Tibial artery (tissue), 4 donors: ENCODE data around the gene PTPRD.
A peak's percentile ranks its signal among the peaks of the same experiment; 100 is the strongest.

Experiments used
- DNase-seq, 2 donors: peaks; one replicate each; pipeline ENCODE4 v3.0.0-alpha.2; 2019
- H3K27ac ChIP-seq, 2 donors: fragments of 200-600 bp; sonication (generic) in 1 of 2; 1 replicate in 1 of 2; 2 replicates in 1 of 2; pipeline ENCODE4 v1.5.1; 2018 to 2019; ENCODE audit warnings: mild to moderate bottlenecking in 1 of 2
- H3K27me3 ChIP-seq, 2 donors: fragments of 200-600 bp; sonication (generic) in 1 of 2; one replicate each; pipeline versions ENCODE4 v1.5.1 to v1.6.0; 2016 to 2019
- H3K36me3 ChIP-seq, 3 donors: fragments of 200-600 bp; sonication (generic) in 2 of 3; one replicate each; pipeline ENCODE4 v1.5.1; 2016 to 2019; ENCODE audit warnings: mild to moderate bottlenecking in 2 of 3
- H3K4me1 ChIP-seq, 4 donors: fragments of 200-600 bp; sonication (generic) in 2 of 4; 1 replicate in 3 of 4; 2 replicates in 1 of 4; pipeline ENCODE4 v1.5.1; 2016 to 2019
- H3K4me3 ChIP-seq, 2 donors: fragments of 200-600 bp; sonication (generic) in 1 of 2; 1 replicate in 1 of 2; 2 replicates in 1 of 2; pipeline ENCODE4 v1.5.1; 2018 to 2019; ENCODE audit warnings: mild to moderate bottlenecking in 2 of 2
- H3K9me3 ChIP-seq, 3 donors: fragments of 200-600 bp; sonication (generic) in 1 of 3; one replicate each; pipeline ENCODE4 v1.5.1; 2016 to 2019
- intact Hi-C: fragments of 100-400 bp; cut with DNase I; formaldehyde crosslinking; loops from one replicate; pipeline ENCODE4 v1.15.0; 2023; ENCODE audit warnings: low total_unique reads
- TF ChIP-seq, protein P1 (sequence below), 2 experiments: fragments of 200-600 bp in 1 of 2; fragments of 450-650 bp in 1 of 2; IDR thresholded peaks; one replicate each; pipeline ENCODE4 v1.5.1; 2017 to 2019; ENCODE audit warnings: antibody characterized with exemption in 2 of 2, mild to moderate bottlenecking in 1 of 2, moderate library complexity in 1 of 2

PTPRD gene

DNA sequence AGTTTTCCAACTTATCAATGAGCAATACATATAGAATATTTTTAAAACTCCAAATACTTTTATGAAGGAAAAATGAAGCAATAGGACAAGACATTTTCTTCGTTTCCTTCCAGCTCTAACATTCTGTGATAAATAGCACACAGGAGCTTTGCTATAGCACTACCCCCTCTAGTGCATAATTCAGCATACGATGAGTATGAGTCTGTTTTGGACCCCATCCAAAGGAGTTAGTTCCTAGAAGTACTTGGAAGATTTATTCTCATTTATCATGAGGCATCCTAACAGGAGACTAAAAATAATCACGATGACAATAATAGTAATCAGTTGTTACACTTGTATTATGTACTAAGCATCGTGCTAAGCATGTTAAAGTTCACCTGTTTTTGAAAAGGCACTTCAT, 1751.9 kb downstream of the PTPRD start:
- TF ChIP-seq, protein P1, sequence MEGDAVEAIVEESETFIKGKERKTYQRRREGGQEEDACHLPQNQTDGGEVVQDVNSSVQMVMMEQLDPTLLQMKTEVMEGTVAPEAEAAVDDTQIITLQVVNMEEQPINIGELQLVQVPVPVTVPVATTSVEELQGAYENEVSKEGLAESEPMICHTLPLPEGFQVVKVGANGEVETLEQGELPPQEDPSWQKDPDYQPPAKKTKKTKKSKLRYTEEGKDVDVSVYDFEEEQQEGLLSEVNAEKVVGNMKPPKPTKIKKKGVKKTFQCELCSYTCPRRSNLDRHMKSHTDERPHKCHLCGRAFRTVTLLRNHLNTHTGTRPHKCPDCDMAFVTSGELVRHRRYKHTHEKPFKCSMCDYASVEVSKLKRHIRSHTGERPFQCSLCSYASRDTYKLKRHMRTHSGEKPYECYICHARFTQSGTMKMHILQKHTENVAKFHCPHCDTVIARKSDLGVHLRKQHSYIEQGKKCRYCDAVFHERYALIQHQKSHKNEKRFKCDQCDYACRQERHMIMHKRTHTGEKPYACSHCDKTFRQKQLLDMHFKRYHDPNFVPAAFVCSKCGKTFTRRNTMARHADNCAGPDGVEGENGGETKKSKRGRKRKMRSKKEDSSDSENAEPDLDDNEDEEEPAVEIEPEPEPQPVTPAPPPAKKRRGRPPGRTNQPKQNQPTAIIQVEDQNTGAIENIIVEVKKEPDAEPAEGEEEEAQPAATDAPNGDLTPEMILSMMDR (IDR thresholded peaks at IDR 0.05) = no peak
- Histone ChIP-seq H3K27ac (no peak overlapping the region), H3K36me3 (no peaks in the 10 kb centered on the region), H3K9me3 (no peaks in the 10 kb centered on the region), H3K27me3 (no peaks in the 10 kb centered on the region), H3K4me1 (peaks cover 0 to 34% (median 24%) of the 10 kb centered on the region in 4 donors), H3K4me3 (no peak overlapping the region)
- intact Hi-C loops = no loop called here
- DNase-seq = no peak

DNA sequence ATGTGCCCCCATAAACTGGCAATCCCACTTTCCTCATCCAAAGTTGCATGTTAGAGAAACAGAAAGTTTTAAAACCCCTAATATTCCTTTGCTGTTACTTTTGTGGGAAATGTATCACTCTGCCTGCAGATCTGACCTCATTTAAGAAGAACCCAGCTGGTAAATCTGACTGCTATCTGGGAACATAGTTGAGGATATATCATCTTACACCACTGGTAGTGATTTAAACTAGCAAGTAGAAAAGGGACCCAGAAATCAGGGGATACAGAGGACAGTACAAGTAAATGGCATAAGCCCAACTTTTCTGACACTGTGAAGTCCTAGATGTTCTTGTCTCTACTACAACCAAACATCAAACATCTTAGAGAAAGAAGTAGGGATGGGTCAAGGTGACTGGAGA, 1752.7 kb downstream of the PTPRD start:
- TF ChIP-seq, protein P1 (IDR thresholded peaks at IDR 0.05) = no peak
- Histone ChIP-seq H3K27ac (no peak overlapping the region), H3K4me3 (no peak overlapping the region), H3K4me1 (peaks cover 0 to 34% (median 24%) of the 10 kb centered on the region in 4 donors), H3K9me3 (no peaks in the 10 kb centered on the region), H3K27me3 (no peaks in the 10 kb centered on the region), H3K36me3 (no peaks in the 10 kb centered on the region)
- intact Hi-C loops = no loop called here
- no peak for DNase-seq

DNA sequence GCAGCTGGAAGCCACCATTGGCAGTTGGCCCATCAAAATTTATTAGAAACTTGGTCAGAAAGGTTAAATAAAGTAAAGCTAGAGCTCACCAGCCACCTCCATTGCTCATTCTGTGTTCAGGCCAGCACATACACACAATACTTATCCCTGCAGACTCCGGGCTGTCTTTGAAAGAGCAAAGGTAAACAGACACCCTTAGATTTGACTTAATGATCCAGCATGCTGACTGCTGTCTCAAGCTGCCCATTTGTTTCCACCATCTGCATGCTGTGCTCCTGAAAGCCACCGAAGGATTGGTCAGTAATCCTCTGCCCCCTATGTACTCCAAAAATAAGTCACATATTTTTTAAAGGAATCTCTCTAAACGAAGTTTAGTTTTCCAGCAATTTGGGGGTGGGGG, 1753.4 kb downstream of the PTPRD start:
- Histone ChIP-seq H3K36me3 (no peaks in the 10 kb centered on the region), H3K27me3 (no peaks in the 10 kb centered on the region), H3K9me3 (no peaks in the 10 kb centered on the region), H3K4me1 (peaks cover 0 to 34% (median 24%) of the 10 kb centered on the region in 4 donors), H3K27ac (no peak overlapping the region), H3K4me3 (no peak overlapping the region)
- TF ChIP-seq, protein P1 (IDR thresholded peaks at IDR 0.05) = no peak
- no peak for DNase-seq
- intact Hi-C loops = no loop called here

DNA sequence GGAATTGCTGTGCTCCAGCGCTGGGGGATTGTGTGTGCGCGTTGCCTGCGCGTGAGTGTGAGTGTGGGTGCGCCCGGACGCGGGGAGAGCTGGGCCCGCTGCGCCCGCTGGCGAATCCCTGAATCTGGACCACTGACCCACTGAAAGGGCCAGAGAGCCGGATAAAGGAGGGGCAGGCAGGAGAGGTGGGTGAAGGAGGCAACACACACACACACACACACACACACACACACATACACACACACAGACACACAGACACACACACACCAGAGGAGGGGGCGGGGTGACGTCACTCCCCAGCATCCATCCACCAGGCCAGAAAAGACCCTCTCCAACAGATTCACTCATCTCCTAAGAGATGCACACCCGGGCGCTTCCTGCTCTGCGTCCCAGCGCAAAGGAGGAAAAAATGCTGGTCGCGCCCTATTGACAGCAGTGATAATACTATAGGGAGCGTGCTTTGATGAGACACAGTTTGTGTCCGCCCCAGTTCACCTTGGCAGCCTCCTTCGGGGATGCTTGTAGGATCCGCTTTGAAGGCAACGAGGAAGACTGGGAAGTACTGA, 1754.1 kb downstream of the PTPRD start:
- intact Hi-C loops = no loop called here
- TF ChIP-seq, protein P1 (IDR thresholded peaks at IDR 0.05) = no peak
- peak overlapping the region; percentile 41 to 43 for H3K27ac ChIP-seq
- no peaks in the 10 kb centered on the region for H3K9me3 ChIP-seq
- no peaks in the 10 kb centered on the region for H3K27me3 ChIP-seq
- H3K4me3 ChIP-seq = peak overlapping the region; percentile 58 to 70
- H3K4me1 ChIP-seq = peaks cover 0 to 34% (median 24%) of the 10 kb centered on the region in 4 donors
- no peak for DNase-seq
- no peaks in the 10 kb centered on the region for H3K36me3 ChIP-seq

DNA sequence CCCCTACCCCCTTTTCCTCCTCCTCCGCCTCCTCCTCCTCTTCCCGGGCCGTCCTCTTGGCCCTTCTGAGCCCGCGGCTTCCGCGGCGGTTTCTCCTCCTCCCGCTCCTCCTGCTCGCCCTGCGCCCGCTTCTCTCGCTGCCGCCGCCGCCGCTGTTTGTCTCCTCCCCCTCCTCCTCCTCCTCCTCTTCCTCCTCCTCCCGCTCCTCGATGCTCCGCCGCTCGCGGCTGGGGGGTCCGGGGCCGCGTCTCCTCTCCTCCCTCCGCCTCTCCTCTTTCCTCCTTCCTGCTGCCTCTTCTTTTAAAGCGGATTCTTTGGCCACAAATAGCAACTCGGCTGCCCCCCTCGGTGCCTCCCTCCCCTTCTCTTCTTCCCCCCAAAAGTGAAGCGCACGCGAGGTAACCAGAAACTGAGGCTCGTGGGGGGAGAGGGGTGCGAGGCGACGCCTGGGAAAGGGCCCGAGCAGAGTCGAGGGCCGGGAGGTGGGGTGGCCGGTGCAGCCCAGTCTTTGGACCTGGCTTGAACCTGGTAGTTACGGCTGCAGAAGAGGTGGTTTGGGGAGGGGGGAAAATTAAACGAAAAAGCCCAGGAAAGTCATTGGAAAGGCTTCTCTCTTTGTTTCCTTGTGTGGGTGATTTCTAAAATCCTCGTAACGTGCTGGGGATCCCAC, 1754.7 kb downstream of the PTPRD start:
- TF ChIP-seq, protein P1 (IDR thresholded peaks at IDR 0.05) = no peak
- peak; percentile 63 to 82 for DNase-seq
- H3K9me3 ChIP-seq = no peaks in the 10 kb centered on the region
- intact Hi-C loops = no loop called here
- H3K36me3 ChIP-seq = no peaks in the 10 kb centered on the region
- no peaks in the 10 kb centered on the region for H3K27me3 ChIP-seq
- peak overlapping the region; percentile 58 to 70 for H3K4me3 ChIP-seq
- peaks cover 0 to 34% (median 24%) of the 10 kb centered on the region in 4 donors for H3K4me1 ChIP-seq
- peak overlapping the region; percentile 41 to 43 for H3K27ac ChIP-seq
